Pons (tissue), 1 donor: Measurements from ENCODE around the gene SFI1.

Source experiments
- DNase-seq: peaks from one replicate; pipeline ENCODE4 v3.0.0-alpha.2; 2016; ENCODE audit warnings: low spot score

The SFI1 gene

DNA sequence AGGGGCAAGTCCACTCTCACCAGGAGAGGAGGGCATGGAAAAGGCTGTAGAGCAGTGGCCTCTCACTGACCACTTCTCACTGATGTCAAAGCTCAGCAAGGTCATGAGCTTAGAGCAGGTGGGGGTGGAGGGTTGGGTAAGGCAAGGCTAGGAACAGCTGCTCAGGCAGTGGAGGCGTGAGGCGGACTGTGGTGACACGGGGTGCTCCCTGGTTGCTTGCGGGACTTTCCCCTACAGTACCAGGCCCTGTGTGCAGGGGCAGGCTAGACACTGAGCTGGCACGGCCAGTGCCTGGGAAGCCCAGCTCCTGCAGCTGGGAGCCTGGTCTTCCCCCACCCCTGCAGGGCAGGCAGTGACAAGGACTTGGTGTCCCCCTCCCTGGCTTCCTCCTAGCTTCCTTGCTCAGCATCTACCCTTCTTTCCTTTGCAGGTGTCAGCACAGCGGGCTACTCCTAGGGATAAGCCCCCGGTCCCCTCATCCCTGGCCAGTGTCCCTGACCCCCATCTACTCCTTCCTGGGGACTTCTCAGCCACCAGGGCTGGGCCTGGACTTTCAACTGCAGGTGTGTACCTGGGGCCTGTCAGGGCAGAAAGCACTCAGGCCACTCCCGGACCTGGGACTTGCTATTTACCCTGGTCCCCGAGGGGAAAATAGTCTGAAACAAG, 120.1 kb downstream of the SFI1 start:
- no peak for DNase-seq

DNA sequence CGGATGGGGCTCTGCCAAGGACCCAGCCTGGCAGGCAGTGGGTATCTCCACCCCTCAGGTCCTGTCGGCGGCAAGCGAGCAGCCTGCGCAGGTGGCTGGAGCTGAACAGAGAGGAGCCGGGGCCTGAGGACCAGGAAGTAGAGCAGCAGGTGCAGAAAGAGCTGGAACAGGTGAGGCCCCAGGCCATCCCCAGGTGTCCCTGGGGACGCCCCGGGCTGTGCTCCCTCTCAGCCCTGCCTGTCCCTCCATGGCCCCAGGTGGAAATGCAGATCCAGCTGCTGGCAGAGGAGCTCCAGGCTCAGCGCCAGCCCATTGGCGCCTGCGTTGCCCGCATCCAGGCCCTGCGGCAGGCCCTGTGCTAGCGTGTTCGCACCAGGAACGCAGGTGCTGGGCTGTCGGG, 121.7 kb downstream of the SFI1 start:
- DNase-seq: no peak

DNA sequence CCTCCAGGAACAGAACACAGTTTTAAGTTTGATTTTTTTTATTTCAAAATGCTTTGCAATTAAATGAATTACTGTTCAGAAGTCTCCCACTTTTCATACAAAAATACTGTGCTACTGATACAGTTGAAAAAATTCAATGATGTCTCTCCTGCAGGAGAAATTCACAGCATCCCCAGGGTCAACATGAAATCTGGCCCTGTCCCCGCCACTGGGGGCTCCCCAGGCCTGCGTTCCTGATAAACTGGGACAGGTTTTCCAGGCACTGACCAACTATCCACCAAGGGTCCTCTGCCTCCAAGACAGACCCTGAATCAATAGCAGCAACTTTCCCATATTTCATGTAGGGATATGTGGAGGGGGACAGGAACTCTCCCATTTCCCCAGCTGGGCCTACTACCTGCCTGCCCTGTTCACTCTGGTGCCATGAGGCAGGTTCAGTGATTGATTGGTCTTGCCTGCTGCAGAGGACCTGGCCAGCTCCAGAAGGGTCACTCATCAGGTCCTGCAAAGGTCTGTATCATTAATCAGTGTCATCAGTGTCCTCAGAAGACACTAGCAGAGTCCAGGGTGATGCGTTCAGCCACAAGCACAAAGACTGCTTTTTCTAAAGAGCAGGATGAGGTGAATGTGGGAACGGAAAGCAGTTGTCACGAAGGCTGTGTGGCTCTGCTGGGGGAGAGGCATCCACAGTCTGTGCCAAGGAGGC, 122.3 kb downstream of the SFI1 start:
- DNase-seq: no peak

DNA sequence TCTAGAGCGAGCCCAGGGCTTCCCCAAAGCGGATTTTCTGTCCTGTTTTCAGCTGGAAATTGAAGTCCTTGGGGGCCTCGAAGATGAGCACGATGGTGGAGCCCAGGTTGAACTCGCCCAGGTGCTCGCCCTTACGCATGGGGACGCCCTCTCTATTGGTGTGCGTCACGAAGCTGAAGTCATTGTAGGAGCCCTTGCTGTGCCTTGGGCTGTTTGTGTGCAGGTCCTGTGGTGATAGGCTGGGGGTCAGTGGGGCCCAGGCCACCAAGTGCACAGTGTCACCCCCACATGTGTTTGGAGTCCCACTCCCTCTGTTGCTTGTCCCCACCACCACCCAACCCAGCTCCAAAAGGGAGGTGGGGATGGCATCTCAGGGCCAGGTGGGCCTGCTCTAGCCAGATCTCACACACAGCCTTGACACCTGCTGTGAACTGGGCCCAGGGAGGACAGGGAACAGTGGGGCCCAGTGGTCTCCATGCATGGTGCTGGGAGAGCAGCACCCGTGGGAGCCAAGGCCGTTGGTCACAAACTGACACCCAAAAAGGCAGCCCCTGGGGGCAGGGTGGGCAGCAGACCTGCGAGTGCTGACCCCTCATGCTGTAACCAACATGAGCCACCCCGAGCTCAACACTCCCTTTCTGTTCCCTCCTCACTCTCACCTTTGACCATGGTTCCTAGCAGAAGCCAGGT, 123.4 kb downstream of the SFI1 start:
- no peak for DNase-seq

DNA sequence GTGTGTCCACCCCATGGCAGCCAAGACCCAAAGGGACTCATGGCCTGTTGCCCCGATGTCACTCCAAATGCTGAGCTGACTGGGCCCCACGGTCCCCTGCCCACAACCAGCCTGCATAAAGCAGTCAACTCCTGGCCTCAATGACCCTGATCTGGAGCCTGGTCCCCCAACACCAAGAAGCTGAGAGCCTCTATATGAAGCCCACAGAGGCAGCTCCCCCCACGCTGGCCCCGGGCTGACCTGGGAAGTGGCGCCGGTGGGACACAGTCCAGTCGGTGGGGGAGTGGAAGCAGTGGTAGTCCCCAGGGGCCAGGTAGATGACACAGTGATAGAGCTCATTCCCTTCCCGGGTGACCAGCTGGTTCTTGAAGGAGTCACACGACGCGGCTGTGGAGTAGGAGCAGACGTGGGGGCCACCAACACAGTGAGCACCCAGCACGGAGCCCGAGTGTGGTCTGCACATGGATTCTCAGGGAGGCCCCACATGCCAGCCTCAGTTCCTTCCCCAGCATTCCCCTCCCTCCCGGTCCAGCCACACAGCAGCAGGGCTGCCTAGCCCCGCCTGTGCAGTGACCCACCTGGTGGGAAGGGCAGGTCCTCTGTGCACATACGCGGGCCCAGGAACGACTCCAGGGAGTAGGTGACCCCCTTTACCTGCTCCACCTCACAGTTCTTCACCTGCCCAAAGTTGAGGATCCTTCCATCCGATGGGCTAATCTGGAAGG, 124.6 kb downstream of the SFI1 start:
- DNase-seq: no peak

DNA sequence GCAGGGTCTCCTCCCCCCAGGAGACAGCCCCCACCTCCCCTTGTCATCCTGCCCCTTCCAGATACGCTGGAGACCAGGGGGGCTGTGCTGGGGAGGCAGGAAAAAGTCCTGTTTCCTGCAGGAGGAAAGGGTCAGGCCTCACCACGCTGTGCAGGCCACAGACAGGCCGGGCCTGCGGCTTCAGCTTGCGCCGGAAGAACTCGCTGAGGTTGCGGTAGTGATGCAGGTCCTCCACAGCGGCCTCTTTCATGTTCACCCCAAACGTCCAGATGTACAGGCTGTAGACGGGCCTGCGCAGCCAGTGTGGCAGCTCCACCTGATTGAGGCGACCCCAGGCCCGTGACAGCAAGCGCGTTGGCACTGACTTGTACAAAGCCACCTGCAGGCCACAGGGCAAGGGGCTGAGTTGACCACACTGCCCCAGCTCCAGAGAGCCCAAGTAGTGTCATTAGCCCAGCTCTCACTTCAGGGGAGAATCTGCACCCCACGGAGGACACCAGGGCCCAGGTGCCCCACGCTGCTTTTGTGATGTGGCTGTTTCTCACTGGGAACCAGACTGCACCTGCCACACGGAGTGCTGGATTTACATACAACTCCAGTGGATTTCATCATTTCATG, 125.3 kb downstream of the SFI1 start:
- DNase-seq: no peak

DNA sequence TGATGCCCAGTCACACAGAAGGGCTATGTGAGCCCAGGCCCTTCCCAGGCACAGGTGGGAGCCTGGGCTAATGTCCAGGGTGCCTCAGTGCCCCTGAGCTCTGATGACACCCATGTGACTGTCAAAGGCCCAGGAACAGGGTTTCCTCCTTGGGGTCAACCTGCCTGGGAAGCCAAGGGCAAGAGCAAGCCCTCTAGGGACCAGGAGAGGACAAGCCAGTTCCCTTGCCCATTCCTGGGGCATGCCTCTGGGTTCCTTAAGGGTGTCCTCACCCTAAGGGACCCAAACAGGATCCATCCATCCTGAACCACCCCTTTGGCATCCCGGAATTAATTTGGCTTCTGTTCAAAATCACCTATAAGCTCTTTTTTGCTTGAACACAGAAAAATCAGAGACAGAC, 126.6 kb downstream of the SFI1 start:
- DNase-seq: no peak

DNA sequence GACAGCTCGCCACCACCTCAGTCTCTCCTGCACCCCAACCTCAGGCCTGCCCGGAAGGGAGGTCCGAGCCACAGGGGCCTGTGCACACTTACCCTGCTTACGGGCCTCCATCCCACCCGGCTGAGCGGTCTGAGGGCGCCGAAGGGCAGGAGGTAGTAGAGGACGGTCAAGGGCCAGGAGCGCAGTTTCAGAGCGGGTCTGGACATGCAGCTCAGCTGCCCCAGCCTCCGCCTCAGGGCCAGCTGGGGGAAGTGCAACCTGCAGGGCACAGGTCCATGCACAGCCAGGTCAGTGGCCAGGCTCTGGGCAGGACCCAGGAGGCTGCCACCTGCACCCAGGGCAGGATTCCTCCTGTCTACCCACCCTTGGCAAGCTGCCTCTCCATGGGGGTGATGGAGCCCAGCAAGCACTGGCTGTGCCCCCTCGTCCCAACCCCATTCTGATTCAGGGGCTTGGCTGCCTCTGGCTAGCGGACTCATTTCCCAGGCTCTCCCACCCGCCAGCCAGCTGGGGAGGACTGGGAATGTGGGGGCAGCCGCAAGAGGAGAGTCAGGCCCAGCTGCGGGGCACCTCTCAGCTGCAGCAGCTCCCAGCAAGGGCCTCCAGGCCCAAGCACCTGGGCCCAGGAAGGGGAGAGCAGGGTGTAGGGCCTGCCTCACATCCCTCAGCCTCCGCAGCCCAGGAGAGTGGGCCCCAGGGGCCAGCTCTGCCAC, 127.4 kb downstream of the SFI1 start:
- DNase-seq: no peak

DNA sequence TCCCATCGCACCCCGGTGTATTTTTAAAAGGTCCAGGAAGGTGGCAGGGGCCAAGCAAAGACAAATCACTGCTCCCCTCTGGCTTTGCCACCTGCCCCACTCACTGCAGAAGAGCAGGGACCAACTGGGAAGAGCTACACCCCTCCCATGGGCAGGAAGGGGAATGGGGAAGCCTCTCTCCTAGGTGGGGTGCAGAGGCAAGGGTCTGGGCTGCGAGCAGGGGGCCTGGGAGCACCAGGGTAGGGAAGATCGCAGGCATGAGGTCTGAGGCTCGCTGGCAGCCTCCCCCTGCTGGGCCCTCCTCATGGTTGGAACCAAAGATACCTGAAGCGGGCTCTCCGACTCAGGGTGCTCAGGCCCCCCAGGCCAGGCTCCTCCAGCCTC, 128.9 kb downstream of the SFI1 start:
- DNase-seq: no peak

DNA sequence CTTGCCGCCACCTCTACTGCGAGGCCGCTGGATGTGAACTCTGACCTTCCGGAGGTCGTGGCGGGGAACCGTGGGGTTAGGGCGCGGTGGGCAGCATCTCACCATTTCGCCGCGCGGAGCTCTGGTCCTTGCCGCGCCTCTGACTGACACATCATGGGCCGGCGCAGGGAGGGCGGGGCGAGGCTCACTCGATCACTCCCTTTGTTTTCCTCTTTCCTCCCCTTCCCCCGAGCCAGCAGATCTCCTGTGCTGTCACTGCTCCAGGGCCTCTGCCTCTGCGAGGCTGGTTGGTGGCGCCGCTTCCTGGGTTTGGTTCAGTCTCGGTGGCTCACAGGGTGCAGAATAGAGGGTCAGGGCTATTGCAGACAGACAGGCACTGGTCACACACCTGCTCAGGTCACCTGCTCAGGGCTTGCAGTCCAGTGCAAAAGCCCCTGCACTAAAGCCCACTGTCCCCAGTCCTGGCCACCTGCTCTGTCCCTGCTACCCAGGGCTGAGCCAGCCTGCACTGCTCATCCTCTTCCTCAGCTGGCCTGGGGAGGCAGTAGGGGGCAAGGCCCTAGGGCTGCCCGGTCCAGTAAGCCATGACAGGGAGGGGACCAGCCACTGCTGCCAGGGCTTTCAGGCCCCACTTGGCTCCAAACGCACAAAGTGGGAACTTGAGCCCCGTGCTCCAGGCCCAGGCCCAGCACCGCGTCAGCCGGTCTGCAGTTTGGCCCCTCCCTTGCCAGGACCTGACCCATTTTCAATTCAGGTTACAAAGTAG, 129.5 kb downstream of the SFI1 start:
- peak; percentile 59 for DNase-seq

DNA sequence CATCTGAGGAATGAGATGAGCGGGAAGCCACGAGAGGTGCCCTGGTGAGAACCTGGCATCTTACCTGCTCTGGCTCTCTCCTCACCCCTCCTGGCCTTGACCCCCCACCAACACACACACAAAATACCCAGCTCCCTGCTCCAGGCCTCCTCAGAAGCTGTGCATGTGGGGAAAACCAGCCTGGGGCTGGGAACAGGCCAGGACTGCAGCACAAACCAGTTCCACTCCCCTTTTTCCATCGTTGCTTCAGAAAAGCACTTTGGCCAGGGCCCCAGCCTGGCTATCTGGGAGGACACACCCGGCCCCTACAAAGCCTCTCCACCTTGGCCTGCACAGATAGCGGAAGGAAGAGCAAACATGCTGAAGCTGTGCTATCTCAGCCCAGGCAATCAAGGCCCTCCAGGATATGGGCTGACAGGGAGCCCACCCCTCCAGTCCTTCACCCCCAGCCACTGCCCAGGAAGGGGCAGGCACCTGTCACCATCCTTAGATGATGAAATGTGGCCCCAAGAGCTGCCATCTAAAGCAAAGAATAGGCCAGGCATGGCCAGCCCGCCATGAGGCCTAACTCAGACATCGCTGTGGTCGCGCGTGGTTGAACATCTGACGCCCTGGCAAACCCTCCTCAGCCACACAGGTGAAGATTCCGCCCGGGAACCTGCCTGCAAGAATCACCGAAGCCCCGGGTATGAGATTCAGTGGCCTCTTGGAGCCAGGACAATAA, 130.3 kb downstream of the SFI1 start:
- no peak for DNase-seq

DNA sequence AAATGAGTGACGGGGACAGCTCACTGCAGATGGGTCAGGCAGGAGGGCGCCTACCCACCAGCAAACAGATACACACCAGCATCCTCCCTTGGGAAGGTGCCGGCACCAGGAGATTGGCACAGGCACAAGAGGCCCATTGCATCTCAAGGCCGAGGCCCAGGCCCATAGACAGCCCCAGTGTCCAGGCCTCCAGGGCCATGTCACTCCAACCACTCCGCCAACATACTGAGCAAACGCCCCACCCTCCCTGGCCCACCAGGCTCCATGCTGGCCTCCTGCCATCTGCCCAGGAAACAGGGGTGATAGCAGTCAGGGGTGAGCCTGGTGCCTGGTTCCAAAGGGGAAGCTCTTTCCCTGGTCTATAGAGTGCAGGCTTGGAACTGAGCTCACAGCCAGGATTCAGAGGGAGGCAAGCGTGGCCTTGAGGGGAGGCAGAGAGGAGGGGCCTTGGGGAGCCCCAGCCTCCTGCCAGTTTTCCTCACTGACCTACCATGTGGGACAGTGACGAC, 130.9 kb downstream of the SFI1 start:
- no peak for DNase-seq

DNA sequence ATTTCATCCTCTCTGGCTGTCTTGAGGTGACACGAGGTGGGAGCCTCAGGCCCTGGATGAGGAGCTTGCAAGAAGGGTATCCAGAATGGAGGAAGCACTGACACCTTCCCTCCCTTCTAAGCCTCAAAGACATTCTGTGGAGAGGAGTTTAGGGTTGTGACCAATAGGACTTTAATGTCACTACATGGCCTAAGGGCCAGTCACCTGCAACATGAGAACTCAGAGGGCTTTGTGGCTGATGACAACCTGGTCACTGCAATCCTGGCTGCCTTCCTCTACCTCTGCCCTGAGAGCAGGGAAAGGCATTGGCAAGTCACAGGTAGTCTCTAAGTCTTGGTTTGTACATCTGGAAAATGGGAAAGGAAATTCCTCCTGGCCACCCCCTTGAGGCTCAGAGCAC, 132.0 kb downstream of the SFI1 start:
- DNase-seq: no peak

DNA sequence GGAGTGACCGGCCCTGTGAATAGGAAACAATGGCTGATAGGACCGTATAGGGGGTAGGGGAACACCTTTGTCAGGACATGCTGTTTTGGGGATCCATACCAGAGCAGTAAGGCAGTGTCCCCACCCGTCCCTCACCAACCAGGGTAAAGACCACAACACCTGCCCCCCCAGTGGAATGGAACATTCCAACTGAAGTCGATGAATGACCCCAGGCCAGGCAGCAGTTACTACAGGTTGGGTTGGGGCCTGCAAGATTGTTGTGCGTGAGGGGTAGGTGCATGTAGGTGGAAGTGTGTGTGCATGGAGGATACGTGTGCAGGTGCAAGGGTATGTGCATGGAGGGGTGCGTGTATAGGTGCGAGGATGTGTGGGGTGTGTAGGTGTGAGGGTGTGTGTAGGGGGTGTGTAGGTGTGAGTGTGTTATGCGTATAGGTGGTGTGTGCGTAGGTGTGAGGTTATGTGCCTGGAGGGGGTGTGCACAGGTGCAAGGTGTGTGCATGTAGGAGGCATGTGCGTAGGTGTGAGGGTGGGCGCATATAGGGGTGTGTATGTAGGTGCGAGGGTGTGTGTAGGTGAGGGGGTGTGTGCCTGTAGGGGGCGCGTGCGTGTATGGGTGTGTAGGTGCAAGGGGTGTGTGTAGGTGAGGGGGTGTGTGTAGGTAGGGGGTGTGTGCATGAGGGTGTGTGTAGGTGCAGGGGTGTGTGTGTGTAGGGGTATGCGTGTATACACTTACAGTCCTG, 132.8 kb downstream of the SFI1 start:
- no peak for DNase-seq

DNA sequence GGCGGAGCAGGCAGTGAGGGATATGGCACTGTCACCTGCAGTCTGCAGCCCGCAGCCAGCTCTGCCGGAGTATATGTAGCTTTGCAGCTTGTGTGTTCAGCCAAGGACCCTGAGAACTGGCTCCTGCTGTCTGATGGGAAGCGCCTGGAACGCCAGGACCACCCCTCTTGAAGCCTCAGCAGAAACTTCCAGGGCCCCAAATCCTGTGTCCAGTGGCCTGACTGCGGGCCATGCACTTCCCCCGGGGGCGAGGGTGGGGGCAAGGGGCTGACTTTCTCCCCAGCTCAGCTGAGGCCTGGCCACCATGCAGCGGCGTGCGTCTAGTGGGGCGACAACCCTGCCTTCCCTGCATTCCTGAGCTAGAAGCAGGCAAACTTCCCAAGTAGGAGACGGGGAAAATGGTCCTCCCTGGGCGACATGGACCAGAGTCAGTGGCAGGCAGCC, 133.4 kb downstream of the SFI1 start:
- no peak for DNase-seq

DNA sequence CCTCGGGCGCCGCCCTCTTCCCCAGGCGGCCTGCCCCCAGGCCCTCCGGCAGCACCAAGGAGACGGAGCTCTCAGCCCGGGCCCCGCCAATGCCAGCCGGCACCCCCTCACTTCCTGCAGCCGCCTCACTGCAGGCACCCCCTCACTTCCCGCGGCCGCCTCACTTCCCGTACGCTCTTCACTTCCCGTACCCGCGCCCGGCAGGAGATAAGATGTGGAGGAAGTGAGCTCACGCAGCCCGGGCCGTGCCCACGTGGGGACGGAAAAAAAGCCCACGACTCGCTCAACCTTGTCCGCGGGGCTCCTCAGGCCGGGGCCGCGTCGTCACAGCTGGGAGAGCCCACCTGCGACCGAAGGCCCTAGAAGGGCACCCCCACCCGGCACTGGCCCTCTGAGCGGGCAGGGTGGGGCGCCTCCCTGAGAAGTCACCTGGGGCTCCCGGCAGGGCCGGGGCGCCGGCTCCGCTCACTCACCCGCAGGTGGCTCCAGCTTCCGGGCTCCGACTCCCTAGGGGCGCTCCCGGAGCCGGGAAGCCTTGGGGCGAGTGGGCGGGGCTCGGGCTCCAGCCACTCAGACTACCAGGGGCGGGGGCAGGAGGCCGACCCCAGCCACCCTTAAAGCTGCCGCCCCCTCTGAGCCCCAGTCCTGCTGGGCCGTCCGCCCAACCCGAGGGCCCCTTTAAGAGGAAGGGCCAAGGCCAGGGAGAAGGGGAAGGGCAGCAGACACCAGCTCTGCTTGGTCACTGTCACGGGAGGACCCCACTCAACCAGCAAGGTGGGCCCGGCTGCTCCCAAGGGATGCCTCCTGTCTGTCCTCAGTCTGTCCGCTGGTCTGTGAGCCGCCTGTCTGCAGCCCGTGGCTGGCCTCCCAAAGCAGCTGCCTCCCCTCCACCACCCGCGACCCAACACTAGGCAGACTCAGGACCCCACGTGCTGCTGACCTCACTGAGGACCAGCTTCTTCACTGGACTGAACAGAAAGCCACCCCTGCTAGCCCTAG, 134.3 kb downstream of the SFI1 start:
- DNase-seq: peak; percentile 60

DNA sequence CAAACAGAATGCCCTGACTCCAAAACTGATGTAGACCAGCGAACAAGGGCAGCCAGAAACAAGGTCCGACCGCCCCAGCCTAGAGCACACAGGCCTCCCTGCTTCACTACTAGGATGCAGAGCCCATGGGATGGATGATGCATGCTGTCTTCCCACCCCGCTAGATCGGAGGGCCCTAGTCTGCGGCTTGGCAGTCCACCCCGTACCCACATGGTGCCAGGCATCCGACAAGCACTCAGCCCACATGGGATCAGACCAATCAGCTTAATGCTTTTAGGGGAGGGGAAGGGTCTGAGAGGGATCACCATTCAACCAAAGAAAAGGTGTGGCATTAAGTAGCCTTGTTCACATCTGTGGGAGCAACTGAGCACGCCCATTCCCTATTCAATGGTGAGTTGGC, 135.1 kb downstream of the SFI1 start:
- no peak for DNase-seq
